ENCODE data around the gene KIAA1671. TPM values are rescaled to one million over a fixed set of nuclear protein-coding genes. Genes with fewer than 3 reads are reported as not detected.

Gene KIAA1671
- total RNA-seq, 1 donor from 2014 or later, result 40.7 TPM

GRCh38 chr22:25035715-25036114 is 83.2 kb downstream of the KIAA1671 start:
- ATAC-seq, result no peak
- peaks cover 26% of the 10 kb centered on the region for H3K36me3 ChIP-seq
- peaks cover 2% of the 10 kb centered on the region for H3K4me1 ChIP-seq
- no peaks in the 10 kb centered on the region for H3K27me3 ChIP-seq (ENCODE audit: low read depth)
- no peak overlapping the region for H3K4me3 ChIP-seq
- no peak for DNase-seq
- no peaks in the 10 kb centered on the region for H3K9me3 ChIP-seq
- no peak for TF ChIP-seq CTCF (IDR thresholded peaks at IDR 0.05)
- intact Hi-C loops (cut with DNase I), result no loop called here
- H3K27ac ChIP-seq, result no peak overlapping the region

- DNase-seq, result no peak
- Histone ChIP-seq H3K9me3 (no peaks in the 10 kb centered on the region), H3K27ac (no peak overlapping the region), H3K4me1 (no peaks in the 10 kb centered on the region), H3K36me3 (peaks cover 23% of the 10 kb centered on the region), H3K27me3 (ENCODE audit: low read depth) (no peaks in the 10 kb centered on the region), H3K4me3 (no peak overlapping the region)
- intact Hi-C loops (cut with DNase I), result no loop called here
- no peak for ATAC-seq
- no peak for TF ChIP-seq CTCF (IDR thresholded peaks at IDR 0.05)
These were observed 85.7 kb downstream of the KIAA1671 start for GRCh38 chr22:25038239-25038638.

GRCh38 chr22:25038771-25039170 is 86.3 kb downstream of the KIAA1671 start:
- peak in 1 of 2 donors; percentile 35 for ATAC-seq
- no peak for DNase-seq
- Histone ChIP-seq H3K9me3 (no peaks in the 10 kb centered on the region), H3K27ac (no peak overlapping the region), H3K4me3 (no peak overlapping the region), H3K27me3 (ENCODE audit: low read depth) (no peaks in the 10 kb centered on the region), H3K4me1 (no peaks in the 10 kb centered on the region), H3K36me3 (peaks cover 22% of the 10 kb centered on the region)
- intact Hi-C loops (cut with DNase I), result no loop called here
- TF ChIP-seq CTCF (IDR thresholded peaks at IDR 0.05), result no peak

- TF ChIP-seq CTCF (IDR thresholded peaks at IDR 0.05), result no peak
- DNase-seq (no peak), ATAC-seq (no peak)
- Histone ChIP-seq H3K27me3 (ENCODE audit: low read depth) (no peaks in the 10 kb centered on the region), H3K27ac (no peak overlapping the region), H3K4me3 (no peak overlapping the region), H3K4me1 (no peaks in the 10 kb centered on the region), H3K36me3 (peaks cover 22% of the 10 kb centered on the region), H3K9me3 (no peaks in the 10 kb centered on the region)
- intact Hi-C loops (cut with DNase I), result no loop called here
These were observed 86.7 kb downstream of the KIAA1671 start for GRCh38 chr22:25039255-25039654.

- intact Hi-C loops (cut with DNase I), result no loop called here
- Histone ChIP-seq H3K4me1 (no peaks in the 10 kb centered on the region), H3K27me3 (ENCODE audit: low read depth) (no peaks in the 10 kb centered on the region), H3K27ac (no peak overlapping the region), H3K4me3 (no peak overlapping the region), H3K9me3 (no peaks in the 10 kb centered on the region), H3K36me3 (peaks cover 22% of the 10 kb centered on the region)
- DNase-seq, result no peak
- no peak for ATAC-seq
- TF ChIP-seq CTCF (IDR thresholded peaks at IDR 0.05), result no peak
These were observed 87.2 kb downstream of the KIAA1671 start for GRCh38 chr22:25039754-25040153.

GRCh38 chr22:25045159-25045558 is 92.6 kb downstream of the KIAA1671 start:
- no peaks in the 10 kb centered on the region for H3K4me1 ChIP-seq
- ATAC-seq (no peak), DNase-seq (no peak)
- H3K9me3 ChIP-seq, result no peaks in the 10 kb centered on the region
- H3K4me3 ChIP-seq, result no peak overlapping the region
- H3K27me3 ChIP-seq (ENCODE audit: low read depth), result no peaks in the 10 kb centered on the region
- H3K36me3 ChIP-seq, result peaks cover 18% of the 10 kb centered on the region
- intact Hi-C loops (cut with DNase I), result loop anchor here (5.0 kb wide), 1 partner anchor 93 kb away; the partner anchor contains the start of gene KIAA1671
- no peak overlapping the region for H3K27ac ChIP-seq
- TF ChIP-seq CTCF (IDR thresholded peaks at IDR 0.05), result no peak

Measured in lower lobe of right lung (tissue), 2 donors.